Liver (tissue), 9 donors: Measurements from ENCODE around the gene SASH1. TPM values are rescaled to one million over a fixed set of nuclear protein-coding genes. Genes with fewer than 3 reads are reported as not detected.

Experiments
- DNase-seq: peaks from one replicate; pipeline ENCODE4 v3.0.0-alpha.2; 2017; ENCODE audit warnings: low spot score
- H3K27ac ChIP-seq, 2 donors: one replicate each; pipeline ENCODE4 v1.7.0; 2013; ENCODE audit warnings: inconsistent platforms in 2 of 2, low read length in 2 of 2, control low read depth in 1 of 2, low read depth in 1 of 2, mild to moderate bottlenecking in 1 of 2
- H3K27me3 ChIP-seq, 4 donors: one replicate each; pipeline versions ENCODE4 v1.6.1 to v1.7.0; 2013; ENCODE audit warnings: low read length in 3 of 4, inconsistent platforms in 1 of 4, mild to moderate bottlenecking in 1 of 4, moderate library complexity in 1 of 4; ENCODE audit not compliant: control insufficient read depth in 4 of 4, insufficient read depth in 4 of 4
- H3K36me3 ChIP-seq, 4 donors: one replicate each; pipeline versions ENCODE4 v1.6.1 to v1.7.0; 2013; ENCODE audit warnings: low read length in 3 of 4, mild to moderate bottlenecking in 3 of 4, low read depth in 1 of 4, moderate library complexity in 1 of 4; ENCODE audit not compliant: control insufficient read depth in 4 of 4, insufficient read depth in 3 of 4
- H3K4me1 ChIP-seq, 4 donors: one replicate each; pipeline versions ENCODE4 v1.6.1 to v1.7.0; 2013; ENCODE audit warnings: low read length in 3 of 4, mild to moderate bottlenecking in 3 of 4, moderate library complexity in 1 of 4; ENCODE audit not compliant: control insufficient read depth in 4 of 4, insufficient read depth in 4 of 4
- H3K4me3 ChIP-seq, 3 donors: one replicate each; pipeline versions ENCODE4 v1.6.1 to v1.7.0; 2013; ENCODE audit warnings: low read length in 3 of 3, control low read depth in 1 of 3, low read depth in 1 of 3, mild to moderate bottlenecking in 1 of 3
- H3K9ac ChIP-seq, 2 donors: one replicate each; pipeline ENCODE4 v1.7.0; 2013; ENCODE audit warnings: low read length in 2 of 2, mild to moderate bottlenecking in 2 of 2, moderate library complexity in 2 of 2, control low read depth in 1 of 2, low read depth in 1 of 2
- H3K9me3 ChIP-seq, 4 donors: one replicate each; pipeline versions ENCODE4 v1.6.1 to v1.7.0; 2013; ENCODE audit warnings: low read length in 3 of 4; ENCODE audit not compliant: control insufficient read depth in 4 of 4
- EGR1 ChIP-seq, 2 donors: IDR thresholded peaks; 2 replicates each; pipeline ENCODE4 v1.6.1; 2016 to 2018; ENCODE audit warnings: antibody characterized with exemption in 2 of 2, low read depth in 2 of 2
- FOXA2 ChIP-seq: IDR thresholded peaks from 2 replicates; pipeline ENCODE4 v1.6.1; 2016; ENCODE audit warnings: antibody characterized with exemption
- HNF4A ChIP-seq, 2 donors: conservative IDR thresholded peaks; 2 replicates each; pipeline ENCODE4 v1.6.1; 2016; ENCODE audit warnings: antibody characterized with exemption in 2 of 2, mild to moderate bottlenecking in 2 of 2
- HNF4G ChIP-seq: IDR thresholded peaks from 2 replicates; pipeline ENCODE4 v1.6.1; 2016; ENCODE audit warnings: antibody characterized with exemption
- JUND ChIP-seq, 2 donors: IDR thresholded peaks; 2 replicates each; pipeline ENCODE4 v1.6.1; 2016; ENCODE audit warnings: antibody characterized with exemption in 2 of 2
- NR2F2 ChIP-seq: IDR thresholded peaks from 2 replicates; pipeline ENCODE4 v1.6.1; 2016; ENCODE audit warnings: antibody characterized with exemption
- RAD21 ChIP-seq, 2 donors: IDR thresholded peaks; 2 replicates each; pipeline ENCODE4 v1.6.1; 2016; ENCODE audit warnings: antibody characterized with exemption in 2 of 2, mild to moderate bottlenecking in 2 of 2
- REST ChIP-seq: IDR thresholded peaks from 2 replicates; pipeline ENCODE4 v1.6.1; 2016; ENCODE audit warnings: antibody characterized with exemption, mild to moderate bottlenecking
- RXRA ChIP-seq, 2 donors: IDR thresholded peaks; 2 replicates each; pipeline ENCODE4 v1.6.1; 2017 to 2018; ENCODE audit warnings: antibody characterized with exemption in 2 of 2, mild to moderate bottlenecking in 1 of 2
- SP1 ChIP-seq: IDR thresholded peaks from 2 replicates; pipeline ENCODE4 v1.6.1; 2018; ENCODE audit warnings: antibody characterized with exemption, mild to moderate bottlenecking
- TAF1 ChIP-seq: conservative IDR thresholded peaks from 2 replicates; pipeline ENCODE4 v1.6.1; 2016; ENCODE audit warnings: antibody characterized with exemption, mild to moderate bottlenecking
- YY1 ChIP-seq: IDR thresholded peaks from 2 replicates; pipeline ENCODE4 v1.6.1; 2016; ENCODE audit warnings: antibody characterized with exemption, mild to moderate bottlenecking
- ZBTB33 ChIP-seq: IDR thresholded peaks from 2 replicates; pipeline ENCODE4 v1.6.1; 2016; ENCODE audit warnings: antibody characterized with exemption
- WGBS: extraction: QIAGEN DNeasy Blood & Tissue Kit; methylation state at CpG from one replicate; pipeline ENCODE4 v1.1.7; 2013; 5-methylcytosine and 5-hydroxymethylcytosine counted together
- polyA plus RNA-seq, 2 donors: library from polyadenylated mRNA; stranded (reverse) in 1 of 2; unstranded in 1 of 2; fragments of 200-250 nt in 1 of 2; fragments of >200 nt in 1 of 2; fragmentation: Nextera tagmentation in 1 of 2; extraction: Ambion mirVana in 1 of 2; gene quantifications; one replicate each; pipeline versions ENCODE4 v1.2.1 to v1.2.3, GENCODE V29; 2013 to 2015
- total RNA-seq, 2 donors: library from RNA; depleted of rRNA; stranded (reverse); fragments of >200 nt; gene quantifications; one replicate each; pipeline ENCODE4 v1.2.3, GENCODE V29; 2014
- TF ChIP-seq, protein P1 (sequence below): IDR thresholded peaks from 2 replicates; pipeline ENCODE4 v1.6.1; 2016; ENCODE audit warnings: antibody characterized with exemption
- donor health status: healthy.
- donor health status: healthy.
- donor health status: healthy.
- donor health status: healthy.
- donor health status: healthy.

SASH1 gene
- total and polyA plus RNA-seq, 4 donors, result 3.5 to 16.4 (median 7.6) TPM

GRCh38 chr6:148521586-148521985 is 178.9 kb downstream of the SASH1 start:
- H3K27ac ChIP-seq, result no peak overlapping the region

GRCh38 chr6:148523048-148523447 is 180.4 kb downstream of the SASH1 start:
- H3K36me3 ChIP-seq, result peaks cover 2 to 25% (median 16%) of the 10 kb centered on the region in 4 donors
- H3K27me3 ChIP-seq, result no peaks in the 10 kb centered on the region
- H3K27ac ChIP-seq, result no peak overlapping the region
- no peak for DNase-seq
- H3K4me3 ChIP-seq, result no peak overlapping the region
- H3K9ac ChIP-seq, result no peak overlapping the region
- TF ChIP-seq, protein P1, sequence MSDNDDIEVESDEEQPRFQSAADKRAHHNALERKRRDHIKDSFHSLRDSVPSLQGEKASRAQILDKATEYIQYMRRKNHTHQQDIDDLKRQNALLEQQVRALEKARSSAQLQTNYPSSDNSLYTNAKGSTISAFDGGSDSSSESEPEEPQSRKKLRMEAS, result no peak
- TF ChIP-seq HNF4A (conservative IDR thresholded peaks at IDR 0.05), result no peak
- no peak for TF ChIP-seq FOXA2
- no peak for TF ChIP-seq ZBTB33
- TF ChIP-seq YY1, result no peak
- no peak for TF ChIP-seq HNF4G
- no peak for TF ChIP-seq REST
- no peak for TF ChIP-seq SP1
- TF ChIP-seq EGR1 (IDR thresholded peaks at IDR 0.05; ENCODE audit: low read depth in 2 of 2), result no peak
- no peak for TF ChIP-seq TAF1
- no peak for TF ChIP-seq RXRA (IDR thresholded peaks at IDR 0.05)
- TF ChIP-seq JUND (IDR thresholded peaks at IDR 0.05), result no peak
- no peak for TF ChIP-seq NR2F2
- H3K4me1 ChIP-seq, result no peaks in the 10 kb centered on the region
- H3K9me3 ChIP-seq, result no peaks in the 10 kb centered on the region
- WGBS, result 89% methylated on average over 2 of the region's 2 CpGs

More at GRCh38 chr6:148521586-148521985, 178.9 kb downstream of the SASH1 start:
- Histone ChIP-seq H3K36me3 (peaks cover 2 to 24% (median 14%) of the 10 kb centered on the region in 4 donors), H3K4me3 (no peak overlapping the region), H3K27me3 (no peaks in the 10 kb centered on the region), H3K9me3 (no peaks in the 10 kb centered on the region), H3K9ac (no peak overlapping the region), H3K4me1 (no peaks in the 10 kb centered on the region)
- TF ChIP-seq NR2F2, result no peak
- no peak for TF ChIP-seq RAD21 (IDR thresholded peaks at IDR 0.05)
- TF ChIP-seq REST, result no peak
- peak in 1 of 2 donors; percentile 18 for TF ChIP-seq JUND (IDR thresholded peaks at IDR 0.05)
- no peak for DNase-seq
- 65% methylated on average over 1 of the region's 1 CpG for WGBS
